Karpas-422 (cell line): Measurements from ENCODE around the gene ADGRG6. TPM values are rescaled to one million over a fixed set of nuclear protein-coding genes. Genes with fewer than 3 reads are reported as not detected.

Source experiments
- DNase-seq: peaks from one replicate; pipeline ENCODE4 v3.0.0-alpha.2; 2015
- H2AFZ ChIP-seq: fragments of 200-600 bp; sonication (generic); 2 replicates; pipeline ENCODE4 v1.6.1; 2014; ENCODE audit warnings: antibody characterized with exemption, low read length, mixed read lengths
- H3K27ac ChIP-seq: fragments of 200-600 bp; sonication (generic); 2 replicates; pipeline ENCODE4 v1.5.1; 2014; ENCODE audit warnings: mild to moderate bottlenecking, low read length, moderate library complexity
- H3K27me3 ChIP-seq: fragments of 200-600 bp; sonication (generic); 2 replicates; pipeline ENCODE4 v1.6.1; 2014; ENCODE audit warnings: low read length, mixed read lengths
- H3K36me3 ChIP-seq: fragments of 200-600 bp; sonication (generic); 2 replicates; pipeline ENCODE4 v1.6.1; 2014; ENCODE audit warnings: low read length, mixed read lengths; ENCODE audit not compliant: insufficient read depth
- H3K4me1 ChIP-seq: fragments of 200-600 bp; sonication (generic); 2 replicates; pipeline ENCODE4 v1.6.1; 2014; ENCODE audit warnings: mild to moderate bottlenecking, low read length, mixed read lengths
- H3K4me2 ChIP-seq: fragments of 200-600 bp; sonication (generic); 2 replicates; pipeline ENCODE4 v1.6.1; 2014; ENCODE audit warnings: low read length, low read depth, mild to moderate bottlenecking; ENCODE audit not compliant: poor library complexity, severe bottlenecking
- H3K4me3 ChIP-seq: fragments of 200-600 bp; sonication (generic); 2 replicates; pipeline ENCODE4 v1.5.1; 2014; ENCODE audit warnings: mild to moderate bottlenecking, antibody characterized with exemption, low read length, mixed read lengths
- H3K79me2 ChIP-seq: fragments of 200-600 bp; sonication (generic); 2 replicates; pipeline ENCODE4 v1.6.1; 2014; ENCODE audit warnings: mild to moderate bottlenecking, low read length, mixed read lengths
- H3K9ac ChIP-seq: fragments of 200-600 bp; sonication (generic); 2 replicates; pipeline ENCODE4 v1.6.0; 2014; ENCODE audit warnings: low read length
- H3K9me2 ChIP-seq: fragments of 200-600 bp; sonication (generic), shearing (Covaris generic); replicated peaks from 2 replicates; pipeline ENCODE4 v1.6.0; 2014; ENCODE audit warnings: mild to moderate bottlenecking, low read length, moderate library complexity; ENCODE audit not compliant: insufficient read depth
- H3K9me3 ChIP-seq: fragments of 300-700, 200-600 bp; sonication (generic); 2 replicates; pipeline ENCODE4 v1.6.1; 2014; ENCODE audit warnings: low read length, mixed read lengths
- H4K20me1 ChIP-seq: fragments of 200-600 bp; sonication (generic); 2 replicates; pipeline ENCODE4 v1.6.1; 2014; ENCODE audit warnings: mild to moderate bottlenecking, antibody characterized with exemption, low read length, low read depth; ENCODE audit not compliant: insufficient read depth
- total RNA-seq: library from RNA; depleted of rRNA; stranded (reverse); fragments of >200 nt; shearing (Covaris generic); gene quantifications from 2 replicates; pipeline ENCODE4 v1.2.3, GENCODE V29; 2014; ENCODE audit warnings: low replicate concordance; rRNA removed

ADGRG6 gene
- not detected in 2 replicates for total RNA-seq

DNA sequence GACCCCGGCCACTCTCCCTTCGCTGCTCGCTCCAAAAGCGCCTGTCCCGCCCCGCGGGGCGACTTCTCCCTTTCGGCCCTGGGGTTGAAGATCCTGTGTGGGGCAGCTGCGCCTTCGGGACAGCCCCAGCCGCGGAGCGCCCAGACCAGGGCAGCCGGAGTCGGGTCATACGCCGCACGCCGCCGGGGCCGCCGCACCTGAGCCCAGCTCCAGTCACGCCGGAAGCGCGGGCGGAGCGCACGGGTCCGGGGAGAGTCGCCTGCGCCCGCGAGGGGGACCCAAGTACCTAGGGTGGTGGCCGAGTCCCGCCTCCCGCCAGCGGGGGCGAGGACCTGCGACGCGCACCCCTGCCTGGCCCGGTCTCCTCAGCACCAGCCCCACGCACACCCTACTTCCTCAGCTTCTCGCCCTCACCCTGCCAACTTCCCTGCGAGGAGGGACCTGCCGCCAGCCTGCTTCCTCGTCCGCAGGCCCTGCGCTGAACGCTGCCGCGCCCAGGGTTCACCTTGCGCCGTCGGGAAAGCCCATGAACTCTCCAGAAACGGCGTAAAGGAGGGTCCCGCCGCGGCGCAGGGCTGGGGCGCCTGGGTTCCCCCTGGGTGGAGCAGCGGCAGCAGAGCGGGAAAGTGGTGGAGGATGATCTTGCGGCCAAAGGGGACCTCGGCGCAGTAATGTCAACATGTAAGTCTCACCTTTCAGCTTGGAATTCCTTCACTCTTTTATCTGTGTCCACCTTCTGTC is at the start of gene ADGRG6:
Gene ADGRG6, plus strand, starts transcription at position 357 of the 741 bp plus-strand sequence. Its CDS starts 323 bp downstream, at position 680.
- no peak within 1 kb of the TSS for H3K4me2 ChIP-seq
- H3K4me1 ChIP-seq = no peaks in the 10 kb centered on the region
- no peak for DNase-seq
- H3K27ac ChIP-seq = no peak within 1 kb of the TSS
- no peaks in the 10 kb centered on the region for H3K9me2 ChIP-seq
- no peaks in the 10 kb centered on the region for H3K36me3 ChIP-seq
- H3K4me3 ChIP-seq = no peak within 1 kb of the TSS
- H2AFZ ChIP-seq = no peak within 1 kb of the TSS
- no peaks in the 10 kb centered on the region for H3K79me2 ChIP-seq
- no peaks in the 10 kb centered on the region for H4K20me1 ChIP-seq
- no peaks in the 10 kb centered on the region for H3K9me3 ChIP-seq
- no peaks in the 10 kb centered on the region for H3K27me3 ChIP-seq
- H3K9ac ChIP-seq = no peak within 1 kb of the TSS

DNA sequence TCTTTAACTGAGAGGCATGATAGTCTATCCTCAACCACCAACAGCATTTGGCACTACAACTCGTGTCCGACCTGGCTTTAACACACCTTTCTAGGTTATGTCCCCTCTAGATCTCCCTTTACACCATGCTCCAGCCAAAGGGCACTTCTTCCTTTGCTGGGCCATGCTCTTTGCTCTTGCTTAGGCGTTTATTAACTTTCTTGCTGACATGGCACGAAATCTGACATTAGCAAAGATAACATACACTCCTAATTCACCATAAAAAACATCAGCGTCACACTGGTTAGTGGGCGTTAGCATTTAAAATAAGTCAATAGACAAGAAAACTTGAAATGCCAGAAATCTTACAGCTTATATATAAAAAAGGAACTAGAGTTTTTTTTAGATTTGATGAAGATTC is 47.3 kb upstream of the ADGRG6 start:
- DNase-seq = no peak
- H3K9me3 ChIP-seq = no peaks in the 10 kb centered on the region

DNA sequence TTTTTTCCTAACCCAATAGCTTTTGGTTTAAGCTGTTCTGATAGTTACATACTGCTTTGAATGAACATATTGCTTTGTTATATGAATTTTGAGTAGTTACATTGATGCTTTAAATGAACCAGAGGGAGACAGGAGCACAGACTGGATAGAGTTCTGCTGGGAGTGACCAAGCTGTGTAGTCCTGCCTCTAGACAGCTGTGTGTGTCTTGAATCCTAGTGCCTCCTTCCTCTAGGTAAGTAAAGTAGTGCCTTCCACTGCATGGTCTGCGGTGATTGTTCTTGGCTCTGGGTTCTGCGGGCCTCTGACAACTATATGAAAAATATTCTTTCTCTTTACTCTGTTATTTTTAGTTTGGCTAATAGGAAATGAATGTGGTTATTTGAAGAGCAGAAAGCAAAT is 46.0 kb upstream of the ADGRG6 start:
- no peaks in the 10 kb centered on the region for H3K79me2 ChIP-seq
- H3K9me2 ChIP-seq = no peaks in the 10 kb centered on the region
- no peak overlapping the region for H3K9ac ChIP-seq
- no peak overlapping the region for H3K27ac ChIP-seq
- DNase-seq = no peak
- no peaks in the 10 kb centered on the region for H3K27me3 ChIP-seq
- H2AFZ ChIP-seq = no peak overlapping the region
- no peaks in the 10 kb centered on the region for H3K9me3 ChIP-seq
- no peaks in the 10 kb centered on the region for H3K4me1 ChIP-seq
- H3K36me3 ChIP-seq = no peaks in the 10 kb centered on the region
- no peak overlapping the region for H3K4me2 ChIP-seq
- no peak overlapping the region for H3K4me3 ChIP-seq
- H4K20me1 ChIP-seq = no peaks in the 10 kb centered on the region

More for the DNA sequence above, 47.3 kb upstream of the ADGRG6 start:
- Histone ChIP-seq H3K27ac (no peak overlapping the region), H3K9ac (no peak overlapping the region), H3K36me3 (no peaks in the 10 kb centered on the region), H3K4me2 (no peak overlapping the region), H3K79me2 (no peaks in the 10 kb centered on the region), H3K4me1 (no peaks in the 10 kb centered on the region), H3K9me2 (no peaks in the 10 kb centered on the region), H3K4me3 (no peak overlapping the region), H3K27me3 (no peaks in the 10 kb centered on the region), H2AFZ (no peak overlapping the region), H4K20me1 (no peaks in the 10 kb centered on the region)

DNA sequence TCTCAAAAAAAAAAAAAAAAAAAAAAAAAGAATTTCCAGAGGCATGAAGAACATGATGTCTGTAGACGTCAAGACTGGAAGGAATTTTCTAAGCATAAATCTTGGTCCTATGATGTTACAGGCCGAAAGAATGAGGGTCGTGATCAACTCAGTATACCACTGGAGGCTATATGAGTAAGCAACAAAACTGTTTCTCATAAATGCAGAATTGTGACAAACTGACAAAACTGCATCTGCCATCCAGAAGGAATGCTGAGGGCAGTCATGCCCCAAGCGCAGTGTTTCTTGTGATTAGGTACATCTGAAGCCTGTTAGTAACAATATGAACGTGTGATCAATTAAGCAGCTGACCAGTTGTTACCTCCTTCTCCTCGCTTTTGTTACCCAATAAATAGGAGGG is 43.5 kb upstream of the ADGRG6 start:
- Histone ChIP-seq H4K20me1 (no peaks in the 10 kb centered on the region), H3K79me2 (no peaks in the 10 kb centered on the region), H3K27me3 (no peaks in the 10 kb centered on the region), H3K36me3 (no peaks in the 10 kb centered on the region), H3K4me1 (no peaks in the 10 kb centered on the region), H3K9ac (no peak overlapping the region), H3K27ac (no peak overlapping the region), H3K9me2 (no peaks in the 10 kb centered on the region), H3K4me3 (no peak overlapping the region), H3K4me2 (no peak overlapping the region), H3K9me3 (no peaks in the 10 kb centered on the region), H2AFZ (no peak overlapping the region)
- DNase-seq = no peak

DNA sequence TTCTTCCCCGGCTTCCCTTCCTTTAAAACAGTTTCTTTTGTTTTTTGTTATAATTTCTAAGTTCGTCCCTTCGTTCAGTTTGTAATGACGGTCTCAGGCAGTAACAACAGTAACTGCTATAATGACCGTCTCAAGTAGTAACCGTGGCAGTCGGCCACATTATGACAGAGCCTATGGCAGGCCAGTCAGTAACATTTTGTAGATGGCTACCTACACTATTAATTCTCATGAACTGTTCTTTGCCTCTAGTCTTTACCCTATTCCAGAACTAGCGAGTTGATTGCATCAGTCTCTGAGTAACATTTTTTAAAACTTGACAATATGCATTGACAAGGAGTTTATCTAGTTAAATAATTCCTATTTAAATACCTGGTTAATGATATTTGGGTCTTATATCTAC is 43.0 kb upstream of the ADGRG6 start:
- no peak for DNase-seq
- no peak overlapping the region for H3K9ac ChIP-seq
- H3K9me2 ChIP-seq = no peaks in the 10 kb centered on the region
- H3K4me3 ChIP-seq = no peak overlapping the region
- H3K4me2 ChIP-seq = no peak overlapping the region
- H3K9me3 ChIP-seq = no peaks in the 10 kb centered on the region
- no peaks in the 10 kb centered on the region for H3K4me1 ChIP-seq
- no peaks in the 10 kb centered on the region for H3K27me3 ChIP-seq
- no peaks in the 10 kb centered on the region for H3K79me2 ChIP-seq
- no peaks in the 10 kb centered on the region for H3K36me3 ChIP-seq
- H3K27ac ChIP-seq = no peak overlapping the region
- H4K20me1 ChIP-seq = no peaks in the 10 kb centered on the region
- no peak overlapping the region for H2AFZ ChIP-seq

DNA sequence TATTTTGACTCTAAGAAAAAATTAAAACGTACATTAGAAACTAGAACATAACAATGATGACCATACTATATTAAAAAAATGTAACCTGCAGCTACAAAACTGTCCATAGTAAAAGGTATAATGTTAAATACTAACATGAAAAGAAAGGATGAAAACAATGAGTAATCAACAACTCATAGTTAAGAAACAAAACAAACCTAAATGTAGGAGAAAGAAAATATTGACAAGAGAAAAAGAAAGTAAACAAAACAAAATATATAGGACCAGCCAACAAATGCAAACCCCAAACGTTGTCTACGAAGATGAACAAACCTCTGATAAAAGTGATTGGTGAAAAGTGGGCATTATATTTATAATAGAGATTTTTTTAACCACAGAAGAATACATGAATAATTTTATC is 41.1 kb upstream of the ADGRG6 start:
- no peak for DNase-seq
- no peaks in the 10 kb centered on the region for H3K79me2 ChIP-seq
- no peaks in the 10 kb centered on the region for H3K4me1 ChIP-seq
- no peak overlapping the region for H3K4me2 ChIP-seq
- H3K27ac ChIP-seq = no peak overlapping the region
- no peaks in the 10 kb centered on the region for H3K36me3 ChIP-seq
- H2AFZ ChIP-seq = no peak overlapping the region
- H3K9me3 ChIP-seq = no peaks in the 10 kb centered on the region
- no peak overlapping the region for H3K4me3 ChIP-seq
- no peaks in the 10 kb centered on the region for H3K9me2 ChIP-seq
- no peak overlapping the region for H3K9ac ChIP-seq
- no peaks in the 10 kb centered on the region for H3K27me3 ChIP-seq
- no peaks in the 10 kb centered on the region for H4K20me1 ChIP-seq

DNA sequence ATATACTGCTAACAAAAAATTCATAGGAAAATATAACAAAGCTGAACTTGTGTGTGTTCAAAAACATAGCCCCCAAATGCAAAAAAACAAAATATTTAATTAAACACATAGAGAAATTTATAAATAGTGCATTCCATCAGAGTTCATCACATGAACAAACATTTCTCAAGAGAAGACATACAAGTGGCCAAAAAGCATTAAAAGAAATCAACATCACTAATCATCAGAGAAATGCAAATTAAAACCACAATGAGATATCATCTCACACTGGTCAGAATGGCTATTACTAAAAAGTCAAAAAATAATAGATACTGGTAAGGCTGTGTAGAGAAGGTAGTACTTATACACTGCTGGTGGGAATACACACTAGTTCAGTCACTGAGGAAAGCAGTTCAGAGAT is 39.6 kb upstream of the ADGRG6 start:
- Histone ChIP-seq H4K20me1 (no peaks in the 10 kb centered on the region), H3K9ac (no peak overlapping the region), H3K4me2 (no peak overlapping the region), H3K9me3 (no peaks in the 10 kb centered on the region), H2AFZ (no peak overlapping the region), H3K4me1 (no peaks in the 10 kb centered on the region), H3K36me3 (no peaks in the 10 kb centered on the region), H3K27me3 (no peaks in the 10 kb centered on the region), H3K27ac (no peak overlapping the region), H3K79me2 (no peaks in the 10 kb centered on the region), H3K9me2 (no peaks in the 10 kb centered on the region), H3K4me3 (no peak overlapping the region)
- DNase-seq = no peak

DNA sequence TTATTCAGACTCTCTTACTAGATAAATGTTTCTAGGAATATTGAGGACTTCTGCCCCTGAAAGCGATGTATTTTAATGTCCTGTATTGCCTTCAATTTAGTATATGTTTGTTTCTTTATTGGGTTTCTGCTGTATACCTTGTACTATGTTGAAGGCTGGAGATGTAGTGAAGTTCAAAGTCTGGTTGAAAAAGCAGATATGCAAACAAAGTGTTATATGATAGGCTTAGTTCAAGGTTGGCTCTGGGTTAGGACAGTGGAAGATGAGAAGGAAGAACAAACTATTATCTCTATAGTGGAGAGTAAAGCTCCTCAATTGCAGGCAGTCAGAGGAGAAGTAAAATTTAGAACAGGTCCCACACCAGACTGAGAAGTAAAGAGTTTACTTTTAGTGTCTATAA is 36.3 kb upstream of the ADGRG6 start:
- Histone ChIP-seq H3K4me2 (no peak overlapping the region), H3K4me3 (no peak overlapping the region), H3K9ac (no peak overlapping the region), H3K27ac (no peak overlapping the region), H2AFZ (no peak overlapping the region), H3K27me3 (no peaks in the 10 kb centered on the region), H3K79me2 (no peaks in the 10 kb centered on the region), H3K9me2 (no peaks in the 10 kb centered on the region), H3K36me3 (no peaks in the 10 kb centered on the region), H3K9me3 (no peaks in the 10 kb centered on the region), H3K4me1 (no peaks in the 10 kb centered on the region), H4K20me1 (no peaks in the 10 kb centered on the region)
- DNase-seq = no peak
